HG02938 (cell line): ENCODE measurements around the gene OR10G3.
"Not testable (repeated sequence)": the region's sequence is repeated elsewhere in the genome, so short reads cannot be mapped to it uniquely, and the experiment has no call there.

Experiments
- ATAC-seq: cut with Tn5 transposase; IDR thresholded peaks from one replicate; pipeline ENCODE4 v1.9.1; 2021; ENCODE audit warnings: mild to moderate bottlenecking, moderate library complexity; ENCODE audit not compliant: unreplicated experiment

OR10G3 gene

GRCh38 chr14:21579976-21580375, at the start of gene OR10G3:
Gene OR10G3, minus strand, starts transcription at chr14:21580076. Its CDS starts 9,332 bp downstream, at chr14:21570744.
- ATAC-seq, result no peak

GRCh38 chr14:21626491-21627230, 46.8 kb upstream of the OR10G3 start:
- ATAC-seq, result no peak

- ATAC-seq, result no peak
Measured at GRCh38 chr14:21617614-21618013, 37.7 kb upstream of the OR10G3 start.

GRCh38 chr14:21614240-21614639, 34.4 kb upstream of the OR10G3 start:
- no peak for ATAC-seq

DNA sequence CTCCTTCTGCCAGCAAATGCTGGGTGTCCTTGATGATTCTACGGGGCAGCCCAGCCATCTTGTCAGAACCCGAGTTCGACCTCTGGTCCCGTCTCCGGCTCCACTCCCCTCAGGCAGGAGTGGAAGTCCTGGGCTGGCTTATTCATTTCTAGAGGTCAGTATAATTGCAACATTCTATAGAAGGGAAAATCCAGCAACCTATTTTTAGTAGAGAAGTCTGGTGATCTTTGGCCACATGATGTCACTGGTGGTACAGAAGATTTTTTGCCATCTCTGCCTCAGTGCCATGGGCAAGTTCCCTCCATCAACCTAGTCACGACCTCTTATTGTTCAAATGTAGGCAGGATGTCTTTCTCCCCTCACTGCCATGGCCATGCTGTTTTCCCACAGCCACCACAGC, 32.4 kb upstream of the OR10G3 start:
- no peak for ATAC-seq

DNA sequence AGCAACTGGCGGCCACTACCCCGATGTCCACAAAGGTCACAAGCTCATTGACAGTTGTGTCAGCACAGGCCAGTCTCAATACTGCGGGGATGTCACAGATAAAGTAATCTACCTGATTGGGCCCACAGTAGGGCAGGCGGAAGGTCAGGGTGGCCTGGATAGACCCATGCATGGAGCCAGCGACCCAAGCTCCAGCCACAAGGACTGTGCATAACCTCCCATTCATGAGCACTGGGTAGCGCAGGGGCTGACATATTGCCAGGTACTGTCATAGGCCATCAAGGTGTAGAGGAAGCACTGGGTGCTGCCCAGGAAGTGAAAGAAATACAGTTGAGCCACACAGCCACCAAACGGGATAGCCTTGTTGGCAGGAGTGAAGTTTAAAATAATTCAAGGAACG, 22.3 kb upstream of the OR10G3 start:
- ATAC-seq, result not testable (repeated sequence)

DNA sequence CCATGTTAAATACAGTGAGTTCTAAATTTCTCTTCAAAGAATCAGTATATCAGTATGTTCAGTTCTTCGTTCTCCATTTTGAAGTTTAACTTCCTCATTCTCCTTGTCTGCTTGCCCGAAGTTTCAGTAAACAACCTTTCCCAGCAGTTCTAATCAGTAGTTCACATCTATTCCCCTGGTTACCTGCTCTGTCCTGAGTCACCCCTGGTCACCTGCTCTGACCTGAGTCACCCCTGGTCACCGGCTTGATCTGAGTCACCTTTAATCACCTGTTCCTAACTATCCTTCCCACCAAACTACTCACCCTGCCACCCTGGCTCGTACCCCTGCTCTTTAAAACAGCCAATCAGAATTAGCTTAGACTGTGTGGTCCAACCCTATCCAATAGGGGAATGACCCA, 9.4 kb upstream of the OR10G3 start:
- ATAC-seq, result no peak

DNA sequence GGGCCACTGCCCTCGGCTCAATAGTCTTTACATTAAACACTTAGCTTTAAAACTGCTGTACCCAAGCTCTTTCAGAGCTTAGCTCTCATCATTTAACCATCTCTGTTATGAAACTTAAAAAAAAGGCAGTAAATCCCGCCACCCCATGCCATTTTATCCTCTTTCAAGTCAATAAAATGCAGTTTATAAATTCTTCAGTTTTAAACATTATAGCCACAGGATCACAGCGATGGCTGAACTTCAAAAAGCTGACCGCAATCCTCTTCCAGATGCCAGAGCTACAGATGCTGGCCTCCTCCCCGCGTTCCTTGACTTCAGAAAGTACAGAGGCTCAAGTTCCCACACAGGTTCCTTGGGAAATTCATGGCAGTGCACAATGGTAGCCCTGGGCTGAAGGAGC, 4.2 kb downstream of the OR10G3 start:
- no peak for ATAC-seq

GRCh38 chr14:21572604-21573003, 7.3 kb downstream of the OR10G3 start:
- ATAC-seq, result no peak

- no peak for ATAC-seq
Measured at GRCh38 chr14:21558703-21559170, 21.1 kb downstream of the OR10G3 start.

GRCh38 chr14:21557084-21557901, 22.6 kb downstream of the OR10G3 start:
- ATAC-seq, result no peak

DNA sequence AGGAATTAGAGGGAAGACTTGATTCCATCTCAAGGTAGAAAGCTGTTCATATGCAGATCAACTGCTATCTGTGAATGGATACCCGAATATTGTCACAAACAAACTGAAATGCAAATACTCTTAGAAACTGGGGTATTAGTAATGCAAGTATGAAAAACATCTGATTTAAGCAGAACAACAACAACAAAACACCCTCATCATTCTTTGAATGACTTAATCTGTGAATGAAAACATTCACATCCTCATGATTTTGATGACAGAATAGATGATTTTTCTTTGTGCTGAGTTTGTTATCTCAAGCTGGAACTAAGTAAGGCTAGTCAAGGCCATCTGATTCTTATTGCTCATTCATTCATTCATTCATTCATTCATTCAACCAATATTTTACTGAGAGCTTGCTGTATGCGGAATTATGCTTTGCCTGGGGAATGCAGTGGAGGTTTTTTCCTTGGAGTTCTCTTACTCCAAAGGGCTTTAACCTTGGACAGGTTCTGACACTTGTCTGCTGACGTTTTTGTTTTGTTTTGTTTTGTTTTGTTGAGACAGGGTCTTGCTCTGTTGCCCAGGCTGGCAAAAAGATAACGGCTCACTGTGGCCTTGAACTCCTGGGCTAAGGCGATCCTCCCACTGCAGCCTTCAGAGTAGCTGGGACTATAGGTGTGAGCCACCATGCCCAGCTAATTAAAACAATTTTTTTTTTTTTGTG, 23.3 kb downstream of the OR10G3 start:
- ATAC-seq, result no peak

- ATAC-seq, result no peak
Measured at GRCh38 chr14:21553266-21553665, 26.6 kb downstream of the OR10G3 start.

GRCh38 chr14:21544588-21544987, 35.3 kb downstream of the OR10G3 start:
- ATAC-seq, result not testable (repeated sequence)

GRCh38 chr14:21543963-21544362, 35.9 kb downstream of the OR10G3 start:
- ATAC-seq, result no peak

GRCh38 chr14:21543521-21543960, 36.3 kb downstream of the OR10G3 start:
- ATAC-seq, result no peak

- ATAC-seq, result no peak
Measured at GRCh38 chr14:21541413-21542074, 38.3 kb downstream of the OR10G3 start.

DNA sequence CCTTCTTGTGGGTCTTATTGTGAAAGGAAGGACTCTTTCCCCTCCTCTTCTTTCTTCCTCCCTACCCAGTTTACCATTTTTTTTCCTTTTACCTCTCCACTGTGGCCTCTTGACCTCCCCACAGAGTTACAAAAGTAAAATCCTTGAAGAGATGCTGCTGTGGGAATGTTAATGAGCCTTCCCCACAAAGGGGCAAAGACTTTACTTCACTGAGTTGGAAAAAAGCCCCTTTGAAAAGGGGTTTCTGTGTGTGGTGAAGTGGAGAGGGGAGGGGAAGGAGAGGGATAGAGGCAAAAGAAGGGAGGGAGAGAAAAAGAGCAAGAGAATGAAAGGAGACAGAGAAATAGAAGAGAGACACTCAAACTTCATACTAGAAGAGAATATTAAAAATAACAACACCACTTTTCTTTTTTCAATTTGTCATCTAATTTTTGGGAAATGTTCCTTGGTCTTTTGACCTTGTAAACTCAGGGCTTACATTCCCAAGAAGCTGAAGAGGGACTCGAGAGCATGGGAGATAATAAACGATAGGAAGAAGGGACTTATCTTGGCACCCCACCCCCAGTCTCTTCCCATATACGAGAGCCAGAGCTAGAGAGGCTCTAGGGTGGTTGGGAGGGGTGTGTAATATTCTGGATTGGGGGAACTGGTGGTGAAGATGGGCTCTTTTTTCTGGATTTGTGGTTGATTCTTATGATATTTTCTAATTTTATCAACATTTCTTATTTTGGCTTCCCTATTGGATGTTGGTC, 40.5 kb downstream of the OR10G3 start:
- ATAC-seq, result no peak

- ATAC-seq, result no peak
Measured at GRCh38 chr14:21537090-21537424, 42.8 kb downstream of the OR10G3 start.

- no peak for ATAC-seq
Measured at GRCh38 chr14:21536418-21537089, 43.3 kb downstream of the OR10G3 start.
